Fibroblast of lung (primary cell): ENCODE measurements around the gene KHDRBS1. TPM values are rescaled to one million over a fixed set of nuclear protein-coding genes. Genes with fewer than 3 reads are reported as not detected.

Experiments used
- DNase-seq, 2 donors: peaks; one replicate each; pipeline versions ENCODE4 v3.0.0 to v3.0.0-alpha.2; 2010; ENCODE audit warnings: low read depth in 2 of 2
- H2AFZ ChIP-seq: 2 replicates; pipeline ENCODE4 v1.5.1; 2012; ENCODE audit warnings: low read length, control low read depth, inconsistent platforms
- H3K27ac ChIP-seq: 2 replicates; pipeline ENCODE4 v1.5.1; 2011; ENCODE audit warnings: low read length, control low read depth; ENCODE audit not compliant: insufficient read depth
- H3K27me3 ChIP-seq: 2 replicates; pipeline ENCODE4 v1.5.1; 2011; ENCODE audit warnings: mild to moderate bottlenecking, low read length; ENCODE audit not compliant: control insufficient read depth, insufficient read depth
- H3K36me3 ChIP-seq: 2 replicates; pipeline ENCODE4 v1.5.1; 2011; ENCODE audit warnings: low read length; ENCODE audit not compliant: control insufficient read depth, insufficient read depth
- H3K4me1 ChIP-seq: 2 replicates; pipeline ENCODE4 v1.5.1; 2011; ENCODE audit warnings: low read length; ENCODE audit not compliant: control insufficient read depth, insufficient read depth; ENCODE audit errors: extremely low read depth
- H3K4me2 ChIP-seq: 2 replicates; pipeline ENCODE4 v1.5.1; 2011; ENCODE audit warnings: low read length, control low read depth; ENCODE audit not compliant: insufficient read depth; ENCODE audit errors: extremely low read depth
- H3K4me3 ChIP-seq, 4 experiments: fragments of 200-600 bp in 1 of 4; sonication (generic) in 1 of 4; replicated peaks in 1 of 4; 2 replicates each; pipeline ENCODE4 v1.5.1; 2011 to 2016; ENCODE audit warnings: low read length in 4 of 4, low read depth in 3 of 4, mild to moderate bottlenecking in 3 of 4, control low read depth in 2 of 4, inconsistent platforms in 1 of 4, mixed read lengths in 1 of 4; ENCODE audit not compliant: insufficient read depth in 1 of 4; ENCODE audit errors: control extremely low read depth in 1 of 4
- H3K79me2 ChIP-seq: 2 replicates; pipeline ENCODE4 v1.5.1; 2012; ENCODE audit warnings: mild to moderate bottlenecking, low read length, inconsistent platforms; ENCODE audit not compliant: control insufficient read depth, insufficient read depth
- H3K9ac ChIP-seq: 2 replicates; pipeline ENCODE4 v1.5.1; 2011; ENCODE audit warnings: mild to moderate bottlenecking, low read length, control low read depth; ENCODE audit not compliant: insufficient read depth
- H3K9me3 ChIP-seq: 2 replicates; pipeline ENCODE4 v1.5.1; 2012; ENCODE audit warnings: low read depth, low read length; ENCODE audit not compliant: control insufficient read depth, insufficient read depth
- H4K20me1 ChIP-seq: 2 replicates; pipeline ENCODE4 v1.5.1; 2011; ENCODE audit warnings: low read length; ENCODE audit not compliant: control insufficient read depth, insufficient read depth; ENCODE audit errors: extremely low read depth
- EZH2 ChIP-seq: IDR thresholded peaks from 2 replicates; pipeline ENCODE4 v1.5.1; 2012; ENCODE audit warnings: low read length, control low read depth, mild to moderate bottlenecking; ENCODE audit errors: missing control alignments
- polyA plus RNA-seq, 2 donors: library from polyadenylated mRNA; depleted of rRNA in 1 of 2; stranded (reverse) in 1 of 2; unstranded in 1 of 2; fragments of >200 nt; gene quantifications; 2 replicates each; pipeline ENCODE4 v1.2.1, GENCODE V29; 2011 to 2012; ENCODE audit warnings: missing spikeins in 1 of 2
- total RNA-seq: library from RNA; depleted of rRNA; stranded (reverse); fragments of >200 nt; gene quantifications from 2 replicates; pipeline ENCODE4 v1.2.1, GENCODE V29; 2014
- TF ChIP-seq, protein P1 (sequence below), 2 donors: IDR thresholded peaks in 1 of 2; conservative IDR thresholded peaks in 1 of 2; 1 replicate in 1 of 2; 2 replicates in 1 of 2; pipeline ENCODE4 v1.5.1; 2011 to 2012; ENCODE audit warnings: low read length in 2 of 2, control low read depth in 1 of 2, inconsistent platforms in 1 of 2, low read depth in 1 of 2, mild to moderate bottlenecking in 1 of 2

The KHDRBS1 gene
- total and polyA plus RNA-seq, 2 donors (not counting 1 experiment from before 2014, with no cell fraction given): 56.0 to 73.0 TPM

- Histone ChIP-seq H3K9me3 (no peaks in the 10 kb centered on the region), H3K79me2 (peaks cover 13% of the 10 kb centered on the region), H3K27ac (no peak overlapping the region), H3K4me2 (no peak overlapping the region), H2AFZ (no peak overlapping the region), H3K4me3 (no peak overlapping the region), H3K36me3 (peaks cover 32% of the 10 kb centered on the region), H3K9ac (no peak overlapping the region), H3K27me3 (no peaks in the 10 kb centered on the region), H4K20me1 (no peaks in the 10 kb centered on the region), H3K4me1 (no peaks in the 10 kb centered on the region)
- TF ChIP-seq, protein P1, sequence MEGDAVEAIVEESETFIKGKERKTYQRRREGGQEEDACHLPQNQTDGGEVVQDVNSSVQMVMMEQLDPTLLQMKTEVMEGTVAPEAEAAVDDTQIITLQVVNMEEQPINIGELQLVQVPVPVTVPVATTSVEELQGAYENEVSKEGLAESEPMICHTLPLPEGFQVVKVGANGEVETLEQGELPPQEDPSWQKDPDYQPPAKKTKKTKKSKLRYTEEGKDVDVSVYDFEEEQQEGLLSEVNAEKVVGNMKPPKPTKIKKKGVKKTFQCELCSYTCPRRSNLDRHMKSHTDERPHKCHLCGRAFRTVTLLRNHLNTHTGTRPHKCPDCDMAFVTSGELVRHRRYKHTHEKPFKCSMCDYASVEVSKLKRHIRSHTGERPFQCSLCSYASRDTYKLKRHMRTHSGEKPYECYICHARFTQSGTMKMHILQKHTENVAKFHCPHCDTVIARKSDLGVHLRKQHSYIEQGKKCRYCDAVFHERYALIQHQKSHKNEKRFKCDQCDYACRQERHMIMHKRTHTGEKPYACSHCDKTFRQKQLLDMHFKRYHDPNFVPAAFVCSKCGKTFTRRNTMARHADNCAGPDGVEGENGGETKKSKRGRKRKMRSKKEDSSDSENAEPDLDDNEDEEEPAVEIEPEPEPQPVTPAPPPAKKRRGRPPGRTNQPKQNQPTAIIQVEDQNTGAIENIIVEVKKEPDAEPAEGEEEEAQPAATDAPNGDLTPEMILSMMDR (conservative IDR thresholded peaks at IDR 0.05 in 1 of 2, IDR thresholded peaks at IDR 0.05 in 1 of 2; ENCODE audit: low read depth in 1 of 2, low read length in 2 of 2): no peak
- no peak for TF ChIP-seq EZH2
- no peak for DNase-seq
Observed at GRCh38 chr1:32056598-32056997, 42.9 kb downstream of the KHDRBS1 start.

DNA sequence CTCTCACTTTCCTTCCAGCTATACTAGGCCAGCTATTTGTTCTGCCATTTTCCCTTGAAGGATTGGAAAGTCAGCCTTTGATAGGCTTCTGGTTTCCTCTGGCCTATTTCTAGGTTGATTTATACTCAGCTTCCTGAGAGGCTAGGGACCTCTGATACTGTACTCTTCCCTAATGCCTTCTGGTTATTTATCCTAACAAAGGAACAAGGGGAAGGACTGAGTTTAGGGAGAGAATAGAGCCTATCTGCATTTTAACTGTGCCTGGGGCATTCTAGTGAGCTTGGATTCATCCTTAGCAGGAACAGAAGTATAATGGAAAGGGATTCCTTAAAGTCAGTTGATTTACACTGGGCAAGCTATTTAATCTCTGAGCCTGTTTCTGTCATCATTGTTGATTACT is 47.2 kb downstream of the KHDRBS1 start:
- Histone ChIP-seq H4K20me1 (no peaks in the 10 kb centered on the region), H3K27ac (no peak overlapping the region), H3K4me1 (peaks cover 13% of the 10 kb centered on the region), H3K27me3 (no peaks in the 10 kb centered on the region), H3K4me2 (no peak overlapping the region), H3K9ac (no peak overlapping the region), H3K79me2 (peaks cover 7% of the 10 kb centered on the region), H2AFZ (no peak overlapping the region), H3K4me3 (no peak overlapping the region), H3K9me3 (no peaks in the 10 kb centered on the region), H3K36me3 (peaks cover 14% of the 10 kb centered on the region)
- TF ChIP-seq, protein P1 (conservative IDR thresholded peaks at IDR 0.05 in 1 of 2, IDR thresholded peaks at IDR 0.05 in 1 of 2; ENCODE audit: low read depth in 1 of 2, low read length in 2 of 2): no peak
- no peak for TF ChIP-seq EZH2
- DNase-seq: no peak

DNA sequence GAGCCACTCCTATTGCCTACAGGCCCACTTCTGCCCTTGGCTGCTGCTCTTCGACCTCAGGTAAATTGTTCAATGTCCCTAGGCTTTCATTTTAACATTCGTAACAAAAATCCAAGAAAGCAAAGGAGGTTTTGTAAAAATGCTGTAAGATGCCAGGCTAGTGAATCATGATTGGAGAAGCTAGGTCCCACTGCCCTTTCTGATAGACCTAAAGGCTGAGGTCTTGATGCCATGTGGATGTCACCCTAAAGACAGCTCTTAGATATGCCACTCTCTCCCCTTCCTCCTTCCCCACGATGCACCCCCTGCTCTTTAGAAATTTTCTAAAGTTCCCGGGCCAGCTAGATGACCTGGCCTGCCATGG is 49.2 kb downstream of the KHDRBS1 start:
- no peak overlapping the region for H3K4me3 ChIP-seq
- H3K4me2 ChIP-seq: no peak overlapping the region
- H3K9me3 ChIP-seq: no peaks in the 10 kb centered on the region
- peaks cover 17% of the 10 kb centered on the region for H3K4me1 ChIP-seq
- no peak overlapping the region for H3K9ac ChIP-seq
- H2AFZ ChIP-seq: no peak overlapping the region
- peak in 1 of 2 donors; percentile 46 for DNase-seq
- H3K27me3 ChIP-seq: no peaks in the 10 kb centered on the region
- H3K27ac ChIP-seq: peak overlapping the region; percentile 70
- peaks cover 9% of the 10 kb centered on the region for H3K36me3 ChIP-seq
- TF ChIP-seq, protein P1 (conservative IDR thresholded peaks at IDR 0.05 in 1 of 2, IDR thresholded peaks at IDR 0.05 in 1 of 2; ENCODE audit: low read depth in 1 of 2, low read length in 2 of 2): no peak
- no peak for TF ChIP-seq EZH2
- no peaks in the 10 kb centered on the region for H3K79me2 ChIP-seq
- no peaks in the 10 kb centered on the region for H4K20me1 ChIP-seq
